ENCODE data around the gene HMOX1.

HMOX1 gene

DNA sequence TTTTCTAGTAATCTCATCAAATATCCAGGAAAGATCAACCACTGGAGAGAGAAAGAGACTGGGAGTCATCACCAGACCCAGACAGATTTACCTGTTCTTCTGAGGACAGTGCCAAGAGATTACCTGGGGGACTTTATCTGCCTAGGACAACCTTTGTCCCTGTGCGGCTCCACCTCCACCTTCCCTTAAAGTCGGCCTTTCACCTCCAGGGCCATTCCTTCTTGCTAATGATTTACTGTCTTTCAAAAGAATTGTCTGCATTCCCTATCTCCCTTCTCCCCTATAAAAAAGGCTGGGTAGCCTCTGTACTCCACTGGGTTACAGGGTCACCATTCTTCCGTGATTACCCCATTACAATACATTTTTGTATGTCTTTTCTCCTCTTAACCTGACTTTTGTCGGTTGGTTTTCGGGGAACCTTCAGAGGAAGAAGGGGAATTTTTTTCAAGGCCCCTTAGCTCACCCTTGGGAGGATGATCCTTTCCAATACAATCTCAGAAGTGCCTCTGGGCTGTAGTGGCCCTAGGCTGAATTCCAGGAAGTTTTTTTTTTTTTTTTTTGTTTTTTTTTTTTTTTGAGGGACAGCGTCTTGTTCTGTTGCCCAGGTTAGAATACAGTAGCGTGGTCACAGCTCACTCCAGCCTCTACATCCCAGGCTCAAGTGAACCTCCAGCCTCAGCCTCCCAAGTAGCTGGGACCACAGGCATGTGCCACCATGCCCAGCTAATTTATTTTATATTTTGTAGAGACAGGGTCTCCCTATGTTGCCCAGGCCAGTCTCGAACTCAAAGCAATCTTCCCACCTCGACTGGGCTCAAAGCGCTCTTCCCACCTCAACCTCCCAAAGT, 1.5 kb upstream of the HMOX1 start:
- TF ChIP-seq, protein P1, sequence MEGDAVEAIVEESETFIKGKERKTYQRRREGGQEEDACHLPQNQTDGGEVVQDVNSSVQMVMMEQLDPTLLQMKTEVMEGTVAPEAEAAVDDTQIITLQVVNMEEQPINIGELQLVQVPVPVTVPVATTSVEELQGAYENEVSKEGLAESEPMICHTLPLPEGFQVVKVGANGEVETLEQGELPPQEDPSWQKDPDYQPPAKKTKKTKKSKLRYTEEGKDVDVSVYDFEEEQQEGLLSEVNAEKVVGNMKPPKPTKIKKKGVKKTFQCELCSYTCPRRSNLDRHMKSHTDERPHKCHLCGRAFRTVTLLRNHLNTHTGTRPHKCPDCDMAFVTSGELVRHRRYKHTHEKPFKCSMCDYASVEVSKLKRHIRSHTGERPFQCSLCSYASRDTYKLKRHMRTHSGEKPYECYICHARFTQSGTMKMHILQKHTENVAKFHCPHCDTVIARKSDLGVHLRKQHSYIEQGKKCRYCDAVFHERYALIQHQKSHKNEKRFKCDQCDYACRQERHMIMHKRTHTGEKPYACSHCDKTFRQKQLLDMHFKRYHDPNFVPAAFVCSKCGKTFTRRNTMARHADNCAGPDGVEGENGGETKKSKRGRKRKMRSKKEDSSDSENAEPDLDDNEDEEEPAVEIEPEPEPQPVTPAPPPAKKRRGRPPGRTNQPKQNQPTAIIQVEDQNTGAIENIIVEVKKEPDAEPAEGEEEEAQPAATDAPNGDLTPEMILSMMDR (conservative IDR thresholded peaks at IDR 0.05; ENCODE audit: control insufficient read depth, insufficient read depth, low read depth, low read length), result no peak
- no peak overlapping the region for H3K4me3 ChIP-seq (ENCODE audit: control insufficient read depth, low read depth, low read length)

DNA sequence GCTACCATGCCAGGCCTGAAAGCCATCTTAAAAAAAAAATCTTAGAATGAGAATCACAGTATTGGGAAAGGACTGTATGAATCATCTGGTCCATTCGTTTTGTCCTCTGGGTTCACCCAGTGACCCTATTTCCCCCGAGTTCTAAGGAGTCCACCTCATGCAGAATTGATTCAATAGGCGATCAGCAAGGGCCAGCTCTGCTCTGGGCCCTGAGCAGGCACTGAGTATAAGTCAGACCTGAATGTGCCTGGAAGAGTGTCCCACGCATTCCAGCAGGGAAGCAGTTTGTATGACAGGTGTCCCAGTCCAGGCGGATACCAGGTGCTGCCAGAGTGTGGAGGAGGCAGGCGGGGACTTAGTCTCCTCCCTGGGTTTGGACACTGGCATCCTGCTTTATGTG, 883 bp upstream of the HMOX1 start:
- TF ChIP-seq, protein P1 (conservative IDR thresholded peaks at IDR 0.05; ENCODE audit: control insufficient read depth, insufficient read depth, low read depth, low read length), result no peak
- peak; percentile 75 for DNase-seq (ENCODE audit: low read depth)
- no peak overlapping the region for H3K4me3 ChIP-seq (ENCODE audit: control insufficient read depth, low read depth, low read length)

More for the DNA sequence above, 1.5 kb upstream of the HMOX1 start:
- no peak for DNase-seq (ENCODE audit: low read depth)

DNA sequence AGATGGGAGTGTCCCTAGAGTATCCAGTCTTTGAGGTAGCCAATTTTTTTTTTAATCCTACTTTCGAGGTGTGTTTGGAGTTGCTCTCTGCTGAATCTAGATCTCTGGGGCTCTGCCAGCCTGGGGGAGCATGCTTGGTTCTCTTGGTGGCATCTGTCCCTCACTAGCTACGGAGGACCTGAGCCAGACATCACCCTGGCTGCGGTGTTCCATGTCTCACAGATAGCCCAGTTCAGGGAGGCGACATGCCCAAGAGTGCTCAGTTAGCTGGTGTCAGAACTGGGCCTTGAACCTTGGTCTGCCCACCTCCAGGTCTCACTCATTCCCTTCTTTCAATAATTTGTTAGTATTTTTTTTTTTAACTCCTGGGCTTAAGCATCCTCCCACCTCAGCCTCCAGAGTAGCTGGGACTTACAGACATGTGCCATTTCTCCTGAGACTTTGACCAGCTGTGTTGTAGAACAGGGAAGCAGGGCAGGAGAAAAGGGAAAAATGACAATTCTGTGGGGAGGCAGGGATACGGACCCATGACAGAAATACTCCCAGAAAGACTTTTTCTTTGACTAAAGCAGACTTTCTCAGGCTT, 621 bp downstream of the HMOX1 start:
- peak overlapping the region; percentile 90 for H3K4me3 ChIP-seq (ENCODE audit: control insufficient read depth, low read depth, low read length)
- TF ChIP-seq, protein P1 (conservative IDR thresholded peaks at IDR 0.05; ENCODE audit: control insufficient read depth, insufficient read depth, low read depth, low read length), result no peak
- no peak for DNase-seq (ENCODE audit: low read depth)

DNA sequence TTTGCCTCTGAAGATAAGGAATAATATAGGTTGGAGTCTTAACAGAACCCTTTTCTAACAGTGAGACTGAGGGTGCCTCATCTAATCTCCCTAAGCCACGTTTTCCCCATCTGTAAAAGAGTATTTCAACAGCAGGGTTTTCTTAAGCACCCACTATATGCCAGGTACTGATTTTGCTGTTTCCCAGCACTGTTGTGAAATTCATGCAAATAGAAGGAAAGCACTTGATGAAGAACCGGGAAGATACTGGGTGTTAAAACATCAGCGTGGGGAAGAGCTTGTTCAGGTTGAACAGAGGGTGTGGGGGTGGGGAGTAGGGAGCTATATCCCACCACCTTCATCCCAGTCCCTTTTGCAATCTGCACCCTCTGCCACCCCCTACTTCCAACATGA, 2.8 kb downstream of the HMOX1 start:
- H3K4me3 ChIP-seq (ENCODE audit: control insufficient read depth, low read depth, low read length), result no peak overlapping the region
- TF ChIP-seq, protein P1 (conservative IDR thresholded peaks at IDR 0.05; ENCODE audit: control insufficient read depth, insufficient read depth, low read depth, low read length), result no peak
- DNase-seq (ENCODE audit: low read depth), result no peak

DNA sequence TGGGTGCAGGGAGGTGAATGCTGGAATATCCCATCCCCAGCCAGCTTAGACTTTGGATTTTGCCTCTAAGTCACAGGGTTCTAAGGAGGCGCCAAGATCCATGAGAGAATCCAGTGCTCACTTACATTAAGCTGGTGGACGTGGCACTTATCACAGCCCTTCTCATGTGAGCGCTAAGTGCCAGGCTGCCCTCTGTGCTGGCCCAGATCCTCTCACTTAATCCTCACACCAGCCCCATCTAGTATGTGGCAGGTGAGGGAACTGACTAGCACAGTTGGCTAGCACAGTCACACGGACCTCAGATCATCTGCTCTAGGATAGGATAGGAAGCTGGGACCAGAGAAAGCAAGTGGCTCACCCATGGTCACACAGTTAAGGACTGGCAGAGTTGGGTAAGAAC, 3.6 kb downstream of the HMOX1 start:
- TF ChIP-seq, protein P1 (conservative IDR thresholded peaks at IDR 0.05; ENCODE audit: control insufficient read depth, insufficient read depth, low read depth, low read length), result no peak
- H3K4me3 ChIP-seq (ENCODE audit: control insufficient read depth, low read depth, low read length), result no peak overlapping the region
- no peak for DNase-seq (ENCODE audit: low read depth)

DNA sequence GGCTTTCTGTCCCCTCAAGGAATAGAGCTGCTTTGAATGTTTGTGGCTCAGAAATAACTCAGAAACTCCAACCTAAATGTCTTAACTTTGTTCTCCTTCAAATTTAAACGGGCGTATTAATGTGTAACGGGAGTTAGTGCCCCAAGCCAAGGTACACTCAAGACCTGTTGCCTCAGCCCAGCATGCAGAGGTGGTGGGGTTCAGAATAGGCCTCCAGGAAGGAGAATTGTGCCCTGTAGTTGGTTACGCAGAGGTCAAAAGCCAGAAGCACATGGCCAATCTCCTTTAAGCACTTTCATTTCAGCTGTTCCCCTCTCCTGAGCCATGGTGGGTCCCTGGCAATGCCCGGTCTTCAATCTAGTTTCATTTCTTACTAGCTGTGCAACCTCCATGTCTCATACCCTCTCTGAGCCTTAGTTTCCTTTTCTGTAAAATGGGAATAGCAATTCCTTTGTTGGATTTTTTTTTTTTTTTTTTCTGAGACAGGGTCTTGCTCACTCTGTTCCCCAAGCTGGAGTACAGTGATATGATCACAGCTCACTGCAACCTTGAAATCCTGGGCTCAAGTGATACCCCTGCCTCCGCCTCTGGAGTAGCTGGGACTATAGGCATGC, 4.2 kb downstream of the HMOX1 start:
- DNase-seq (ENCODE audit: low read depth), result no peak
- no peak overlapping the region for H3K4me3 ChIP-seq (ENCODE audit: control insufficient read depth, low read depth, low read length)
- TF ChIP-seq, protein P1 (conservative IDR thresholded peaks at IDR 0.05; ENCODE audit: control insufficient read depth, insufficient read depth, low read depth, low read length), result no peak

Measured in fibroblast of mammary gland (primary cell).